PFSK-1 (cell line): ENCODE results near the gene MSI2.

Experiments
- FOXP2 ChIP-seq: optimal IDR thresholded peaks from 2 replicates; pipeline ENCODE3; 2011; ENCODE audit warnings: borderline replicate concordance, control low read depth, inconsistent platforms; ENCODE audit not compliant: insufficient read depth; ENCODE audit errors: extremely low read length, extremely low read depth
- POLR2AphosphoS5 ChIP-seq: IDR thresholded peaks from 2 replicates; pipeline ENCODE4 v1.6.1; 2012; ENCODE audit warnings: low read depth, mild to moderate bottlenecking, control low read depth, low read length, moderate library complexity
- REST ChIP-seq, 2 experiments: IDR thresholded peaks; 2 replicates each; pipeline versions ENCODE4 v1.6.1 to v1.8.0; 2011 to 2012; ENCODE audit warnings: low read depth in 2 of 2, low read length in 2 of 2, control low read depth in 1 of 2, inconsistent platforms in 1 of 2, mild to moderate bottlenecking in 1 of 2, moderate library complexity in 1 of 2; ENCODE audit not compliant: insufficient read depth in 1 of 2
- SIN3A ChIP-seq: IDR thresholded peaks from 2 replicates; pipeline ENCODE4 v1.6.1; 2012; ENCODE audit warnings: mild to moderate bottlenecking, low read length, moderate library complexity, borderline replicate concordance; ENCODE audit not compliant: insufficient read depth
- TAF1 ChIP-seq: IDR thresholded peaks from 2 replicates; pipeline ENCODE4 v1.6.1; 2012; ENCODE audit warnings: low read length, control low read depth, borderline replicate concordance; ENCODE audit not compliant: insufficient read depth

- TF ChIP-seq FOXP2, result no peak
- no peak for TF ChIP-seq POLR2AphosphoS5
- no peak for TF ChIP-seq REST (IDR thresholded peaks at IDR 0.05; ENCODE audit: insufficient read depth in 1 of 2, low read depth in 2 of 2, low read length in 2 of 2)
- no peak for TF ChIP-seq TAF1
- no peak for TF ChIP-seq SIN3A
These were observed 376.0 kb downstream of the MSI2 start for GRCh38 chr17:57632294-57632693.
